GM06990 (cell line): ENCODE data around the gene CDH6.

Experiments
- DNase-seq: peaks from one replicate; pipeline ENCODE4 v3.0.0-alpha.2; 2011; ENCODE audit not compliant: insufficient read length; ENCODE audit errors: extremely low read depth
- H3K27me3 ChIP-seq: replicated peaks from 2 replicates; pipeline ENCODE4 v1.6.0; 2011; ENCODE audit warnings: low read length; ENCODE audit not compliant: control insufficient read depth, insufficient read depth
- H3K36me3 ChIP-seq: 2 replicates; pipeline ENCODE4 v1.5.1; 2011; ENCODE audit warnings: low read length; ENCODE audit not compliant: control insufficient read depth, insufficient read depth
- H3K4me3 ChIP-seq: replicated peaks from 2 replicates; pipeline ENCODE4 v1.5.1; 2011; ENCODE audit warnings: low read depth, mild to moderate bottlenecking, control low read depth, low read length
- CTCF ChIP-seq: IDR thresholded peaks from 2 replicates; pipeline ENCODE4 v1.5.1; 2011; ENCODE audit warnings: low read length, control low read depth, mild to moderate bottlenecking, inconsistent platforms; ENCODE audit not compliant: insufficient read depth, poor library complexity, severe bottlenecking

The CDH6 gene

GRCh38 chr5:31213705-31214121 lies 20.2 kb downstream of the CDH6 start:
- DNase-seq: no peak
- no peak overlapping the region for H3K4me3 ChIP-seq
- H3K36me3 ChIP-seq: no peaks in the 10 kb centered on the region
- no peak for TF ChIP-seq CTCF
- H3K27me3 ChIP-seq: no peaks in the 10 kb centered on the region; the same call in 1 of the 2 replicates

- TF ChIP-seq CTCF: no peak
- H3K27me3 ChIP-seq: no peaks in the 10 kb centered on the region; the same call in 1 of the 2 replicates
These were observed 20.7 kb downstream of the CDH6 start for GRCh38 chr5:31214229-31214628.

GRCh38 chr5:31215236-31215635 lies 21.8 kb downstream of the CDH6 start:
- H3K27me3 ChIP-seq: no peaks in the 10 kb centered on the region; the same call in 1 of the 2 replicates
- H3K4me3 ChIP-seq: no peak overlapping the region
- DNase-seq: no peak
- TF ChIP-seq CTCF: no peak
- H3K36me3 ChIP-seq: no peaks in the 10 kb centered on the region

More at GRCh38 chr5:31214229-31214628, 20.7 kb downstream of the CDH6 start:
- H3K4me3 ChIP-seq: no peak overlapping the region
- no peak for DNase-seq
- no peaks in the 10 kb centered on the region for H3K36me3 ChIP-seq

GRCh38 chr5:31217446-31217845 lies 24.0 kb downstream of the CDH6 start:
- Histone ChIP-seq H3K36me3 (no peaks in the 10 kb centered on the region), H3K4me3 (no peak overlapping the region), H3K27me3 (no peaks in the 10 kb centered on the region)
- TF ChIP-seq CTCF: no peak
- no peak for DNase-seq

GRCh38 chr5:31218978-31219377 lies 25.5 kb downstream of the CDH6 start:
- TF ChIP-seq CTCF: no peak
- no peaks in the 10 kb centered on the region for H3K27me3 ChIP-seq
- no peak overlapping the region for H3K4me3 ChIP-seq
- DNase-seq: no peak
- H3K36me3 ChIP-seq: no peaks in the 10 kb centered on the region

GRCh38 chr5:31221001-31221400 lies 27.5 kb downstream of the CDH6 start:
- no peak for TF ChIP-seq CTCF
- no peaks in the 10 kb centered on the region for H3K36me3 ChIP-seq
- H3K4me3 ChIP-seq: no peak overlapping the region
- no peaks in the 10 kb centered on the region for H3K27me3 ChIP-seq
- DNase-seq: no peak
